ENCODE measurements around the gene XRCC2. TPM values are rescaled to one million over a fixed set of nuclear protein-coding genes. Genes with fewer than 3 reads are reported as not detected.

XRCC2 gene
- total and polyA plus RNA-seq, 2 experiments from 2014 or later: 18.9 to 33.2 TPM

DNA sequence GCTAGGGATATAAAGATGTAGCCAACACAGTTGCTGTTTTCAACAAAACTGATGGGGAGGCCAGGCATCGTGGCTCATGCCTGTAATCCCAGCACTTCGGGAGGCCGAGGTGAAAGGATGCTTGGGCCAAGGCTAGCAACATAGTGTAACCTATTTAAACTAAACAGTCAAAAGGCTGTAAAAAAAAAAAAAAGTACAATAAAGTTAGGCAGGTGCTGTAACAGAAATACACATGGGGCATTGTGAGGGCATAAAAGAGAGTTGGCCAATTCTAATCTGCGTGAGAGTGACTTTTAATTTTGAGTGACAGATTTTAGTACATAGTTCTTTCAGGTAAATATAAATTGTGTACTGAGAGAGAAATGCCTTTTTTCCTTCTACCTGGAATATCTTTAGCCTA is 6.2 kb downstream of the XRCC2 start (continued):
- TF ChIP-seq, protein P1, sequence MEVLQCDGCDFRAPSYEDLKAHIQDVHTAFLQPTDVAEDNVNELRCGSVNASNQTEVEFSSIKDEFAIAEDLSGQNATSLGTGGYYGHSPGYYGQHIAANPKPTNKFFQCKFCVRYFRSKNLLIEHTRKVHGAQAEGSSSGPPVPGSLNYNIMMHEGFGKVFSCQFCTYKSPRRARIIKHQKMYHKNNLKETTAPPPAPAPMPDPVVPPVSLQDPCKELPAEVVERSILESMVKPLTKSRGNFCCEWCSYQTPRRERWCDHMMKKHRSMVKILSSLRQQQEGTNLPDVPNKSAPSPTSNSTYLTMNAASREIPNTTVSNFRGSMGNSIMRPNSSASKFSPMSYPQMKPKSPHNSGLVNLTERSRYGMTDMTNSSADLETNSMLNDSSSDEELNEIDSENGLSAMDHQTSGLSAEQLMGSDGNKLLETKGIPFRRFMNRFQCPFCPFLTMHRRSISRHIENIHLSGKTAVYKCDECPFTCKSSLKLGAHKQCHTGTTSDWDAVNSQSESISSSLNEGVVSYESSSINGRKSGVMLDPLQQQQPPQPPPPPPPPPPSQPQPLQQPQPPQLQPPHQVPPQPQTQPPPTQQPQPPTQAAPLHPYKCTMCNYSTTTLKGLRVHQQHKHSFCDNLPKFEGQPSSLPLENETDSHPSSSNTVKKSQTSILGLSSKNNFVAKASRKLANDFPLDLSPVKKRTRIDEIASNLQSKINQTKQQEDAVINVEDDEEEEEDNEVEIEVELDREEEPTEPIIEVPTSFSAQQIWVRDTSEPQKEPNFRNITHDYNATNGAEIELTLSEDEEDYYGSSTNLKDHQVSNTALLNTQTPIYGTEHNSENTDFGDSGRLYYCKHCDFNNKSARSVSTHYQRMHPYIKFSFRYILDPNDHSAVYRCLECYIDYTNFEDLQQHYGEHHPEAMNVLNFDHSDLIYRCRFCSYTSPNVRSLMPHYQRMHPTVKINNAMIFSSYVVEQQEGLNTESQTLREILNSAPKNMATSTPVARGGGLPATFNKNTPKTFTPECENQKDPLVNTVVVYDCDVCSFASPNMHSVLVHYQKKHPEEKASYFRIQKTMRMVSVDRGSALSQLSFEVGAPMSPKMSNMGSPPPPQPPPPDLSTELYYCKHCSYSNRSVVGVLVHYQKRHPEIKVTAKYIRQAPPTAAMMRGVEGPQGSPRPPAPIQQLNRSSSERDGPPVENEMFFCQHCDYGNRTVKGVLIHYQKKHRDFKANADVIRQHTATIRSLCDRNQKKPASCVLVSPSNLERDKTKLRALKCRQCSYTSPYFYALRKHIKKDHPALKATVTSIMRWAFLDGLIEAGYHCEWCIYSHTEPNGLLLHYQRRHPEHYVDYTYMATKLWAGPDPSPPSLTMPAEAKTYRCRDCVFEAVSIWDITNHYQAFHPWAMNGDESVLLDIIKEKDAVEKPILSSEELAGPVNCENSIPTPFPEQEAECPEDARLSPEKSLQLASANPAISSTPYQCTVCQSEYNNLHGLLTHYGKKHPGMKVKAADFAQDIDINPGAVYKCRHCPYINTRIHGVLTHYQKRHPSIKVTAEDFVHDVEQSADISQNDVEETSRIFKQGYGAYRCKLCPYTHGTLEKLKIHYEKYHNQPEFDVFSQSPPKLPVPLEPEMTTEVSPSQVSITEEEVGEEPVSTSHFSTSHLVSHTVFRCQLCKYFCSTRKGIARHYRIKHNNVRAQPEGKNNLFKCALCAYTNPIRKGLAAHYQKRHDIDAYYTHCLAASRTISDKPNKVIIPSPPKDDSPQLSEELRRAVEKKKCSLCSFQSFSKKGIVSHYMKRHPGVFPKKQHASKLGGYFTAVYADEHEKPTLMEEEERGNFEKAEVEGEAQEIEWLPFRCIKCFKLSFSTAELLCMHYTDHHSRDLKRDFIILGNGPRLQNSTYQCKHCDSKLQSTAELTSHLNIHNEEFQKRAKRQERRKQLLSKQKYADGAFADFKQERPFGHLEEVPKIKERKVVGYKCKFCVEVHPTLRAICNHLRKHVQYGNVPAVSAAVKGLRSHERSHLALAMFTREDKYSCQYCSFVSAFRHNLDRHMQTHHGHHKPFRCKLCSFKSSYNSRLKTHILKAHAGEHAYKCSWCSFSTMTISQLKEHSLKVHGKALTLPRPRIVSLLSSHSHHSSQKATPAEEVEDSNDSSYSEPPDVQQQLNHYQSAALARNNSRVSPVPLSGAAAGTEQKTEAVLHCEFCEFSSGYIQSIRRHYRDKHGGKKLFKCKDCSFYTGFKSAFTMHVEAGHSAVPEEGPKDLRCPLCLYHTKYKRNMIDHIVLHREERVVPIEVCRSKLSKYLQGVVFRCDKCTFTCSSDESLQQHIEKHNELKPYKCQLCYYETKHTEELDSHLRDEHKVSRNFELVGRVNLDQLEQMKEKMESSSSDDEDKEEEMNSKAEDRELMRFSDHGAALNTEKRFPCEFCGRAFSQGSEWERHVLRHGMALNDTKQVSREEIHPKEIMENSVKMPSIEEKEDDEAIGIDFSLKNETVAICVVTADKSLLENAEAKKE (CRISPR knock-in tag; IDR thresholded peaks at IDR 0.05): no peak
- TF ChIP-seq NANOG (IDR thresholded peaks at IDR 0.05; ENCODE audit: borderline replicate concordance) (no peak), EZH2 (IDR thresholded peaks at IDR 0.05; ENCODE audit: low read depth, unreplicated experiment) (no peak)
- TF ChIP-seq, protein P2, sequence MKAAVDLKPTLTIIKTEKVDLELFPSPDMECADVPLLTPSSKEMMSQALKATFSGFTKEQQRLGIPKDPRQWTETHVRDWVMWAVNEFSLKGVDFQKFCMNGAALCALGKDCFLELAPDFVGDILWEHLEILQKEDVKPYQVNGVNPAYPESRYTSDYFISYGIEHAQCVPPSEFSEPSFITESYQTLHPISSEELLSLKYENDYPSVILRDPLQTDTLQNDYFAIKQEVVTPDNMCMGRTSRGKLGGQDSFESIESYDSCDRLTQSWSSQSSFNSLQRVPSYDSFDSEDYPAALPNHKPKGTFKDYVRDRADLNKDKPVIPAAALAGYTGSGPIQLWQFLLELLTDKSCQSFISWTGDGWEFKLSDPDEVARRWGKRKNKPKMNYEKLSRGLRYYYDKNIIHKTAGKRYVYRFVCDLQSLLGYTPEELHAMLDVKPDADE (IDR thresholded peaks at IDR 0.05): no peak

- Mint-ChIP-seq H3K27me3 (ENCODE audit: insufficient read depth, low read depth, poor library complexity) (no peaks in the 10 kb centered on the region), H3K4me1 (peaks cover 5% of the 10 kb centered on the region; the same call in 1 of the 3 replicates), H3K27ac (no peak overlapping the region), H3K36me3 (ENCODE audit: low read depth) (peaks cover 52% of the 10 kb centered on the region), H3K9me3 (no peaks in the 10 kb centered on the region), H3K4me3 (no peak overlapping the region)
- Histone ChIP-seq H3K27ac (ENCODE audit: low read depth) (no peak overlapping the region), H3K79me2 (replicated peaks; ENCODE audit: insufficient read depth) (peaks cover 100% of the 10 kb centered on the region), H3K27me3 (ENCODE audit: insufficient read depth) (no peaks in the 10 kb centered on the region), H4K20me1 (replicated peaks; ENCODE audit: insufficient read depth) (peaks cover 60% of the 10 kb centered on the region), H2AFZ (no peak overlapping the region), H3K4me1 (ENCODE audit: insufficient read depth) (0 out of 2 replicates have a peak, but pooled peaks cover 4% of the 10 kb centered on the region), H3K36me3 (ENCODE audit: insufficient read depth) (peaks cover 13% of the 10 kb centered on the region), H3K9me2 (ENCODE audit: insufficient read depth) (no peaks in the 10 kb centered on the region), H3K4me3 (no peak overlapping the region), H3F3A (replicated peaks; ENCODE audit: low read depth) (no peaks in the 10 kb centered on the region; the same call in 1 of the 2 replicates), H3K4me2 (no peak overlapping the region)
- DNase-seq (ENCODE audit: low spot score) (no peak), ATAC-seq (no peak)
- TF ChIP-seq ZNF331 (CRISPR knock-in tag; IDR thresholded peaks at IDR 0.05; ENCODE audit: low read depth) (no peak), NANOG (IDR thresholded peaks at IDR 0.05; ENCODE audit: borderline replicate concordance) (no peak), EZH2 (IDR thresholded peaks at IDR 0.05; ENCODE audit: low read depth, unreplicated experiment) (no peak), STAT1 (IDR thresholded peaks at IDR 0.05; ENCODE audit: unreplicated experiment) (no peak), POLR2AphosphoS5 (IDR thresholded peaks at IDR 0.05; ENCODE audit: low read depth) (no peak), CREB1 (CRISPR knock-in tag; IDR thresholded peaks at IDR 0.05; ENCODE audit: low read depth) (no peak)
- TF ChIP-seq, protein P2 (IDR thresholded peaks at IDR 0.05): no peak
- TF ChIP-seq, protein P3, sequence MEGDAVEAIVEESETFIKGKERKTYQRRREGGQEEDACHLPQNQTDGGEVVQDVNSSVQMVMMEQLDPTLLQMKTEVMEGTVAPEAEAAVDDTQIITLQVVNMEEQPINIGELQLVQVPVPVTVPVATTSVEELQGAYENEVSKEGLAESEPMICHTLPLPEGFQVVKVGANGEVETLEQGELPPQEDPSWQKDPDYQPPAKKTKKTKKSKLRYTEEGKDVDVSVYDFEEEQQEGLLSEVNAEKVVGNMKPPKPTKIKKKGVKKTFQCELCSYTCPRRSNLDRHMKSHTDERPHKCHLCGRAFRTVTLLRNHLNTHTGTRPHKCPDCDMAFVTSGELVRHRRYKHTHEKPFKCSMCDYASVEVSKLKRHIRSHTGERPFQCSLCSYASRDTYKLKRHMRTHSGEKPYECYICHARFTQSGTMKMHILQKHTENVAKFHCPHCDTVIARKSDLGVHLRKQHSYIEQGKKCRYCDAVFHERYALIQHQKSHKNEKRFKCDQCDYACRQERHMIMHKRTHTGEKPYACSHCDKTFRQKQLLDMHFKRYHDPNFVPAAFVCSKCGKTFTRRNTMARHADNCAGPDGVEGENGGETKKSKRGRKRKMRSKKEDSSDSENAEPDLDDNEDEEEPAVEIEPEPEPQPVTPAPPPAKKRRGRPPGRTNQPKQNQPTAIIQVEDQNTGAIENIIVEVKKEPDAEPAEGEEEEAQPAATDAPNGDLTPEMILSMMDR (conservative IDR thresholded peaks at IDR 0.05; ENCODE audit: low read depth in 2 of 2): no peak
Observed at GRCh38 chr7:152668975-152669374, 7.0 kb downstream of the XRCC2 start.

All from GM23338 (cell line).